ENCODE results near the gene TMEM132A. TPM values are rescaled to one million over a fixed set of nuclear protein-coding genes. Genes with fewer than 3 reads are reported as not detected.

Gene TMEM132A
- polyA plus RNA-seq, 1 of the 3 experiments (the other 2 are of a cell fraction) = 66.9 TPM

DNA sequence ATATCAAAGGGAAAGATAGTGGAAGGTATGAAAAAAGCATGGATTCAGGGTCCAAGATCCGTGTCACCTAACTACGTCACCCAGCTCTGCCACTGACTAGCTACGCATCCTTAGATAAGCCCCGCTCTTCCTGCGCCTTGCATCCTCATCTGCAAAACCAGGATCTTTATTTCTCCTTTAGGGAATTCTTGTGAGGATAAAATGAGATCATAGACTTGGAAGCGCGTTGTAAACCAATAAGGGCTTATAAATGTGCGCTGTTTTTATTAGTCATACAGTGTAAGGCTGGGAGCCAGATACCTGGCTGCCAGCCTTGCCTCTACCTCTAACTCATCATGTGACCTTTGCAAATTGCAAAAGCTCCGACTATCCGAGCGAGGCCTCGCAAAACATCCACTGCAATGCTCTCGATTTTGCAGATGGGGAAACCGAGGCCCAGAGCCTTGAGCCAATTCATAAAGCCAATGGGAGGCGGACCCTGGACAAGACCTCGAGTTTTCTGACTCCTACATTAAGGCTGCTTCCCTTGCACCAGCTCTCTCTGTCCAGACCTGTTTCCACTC lies 18.6 kb upstream of the TMEM132A start:
- Histone ChIP-seq H3K9me3 (no peaks in the 10 kb centered on the region), H3K4me1 (ENCODE audit: control insufficient read depth in 1 of 2, insufficient read depth in 2 of 2, low read depth in 1 of 2, low read length in 1 of 2) (peaks cover 0 to 17% of the 10 kb centered on the region in 2 experiments; a peak in 2 of 4 replicates), H3K27me3 (ENCODE audit: insufficient read depth) (no peaks in the 10 kb centered on the region), H3K79me2 (ENCODE audit: insufficient read depth) (peaks cover 43% of the 10 kb centered on the region), H3K9ac (peak overlapping the region; percentile 89), H2AFZ (ENCODE audit: low read depth) (0 out of 2 replicates have a peak overlapping the region, but pooled peaks have one; percentile 54), H3K27ac (ENCODE audit: low read depth in 2 of 2, low read length in 1 of 2) (peak overlapping the region; percentile 83 to 90), H3K4me2 (peak overlapping the region; percentile 92), H3K36me3 (replicated peaks in 1 of 2; ENCODE audit: control insufficient read depth in 1 of 2, insufficient read depth in 2 of 2, low read length in 1 of 2) (peaks cover 16 to 34% of the 10 kb centered on the region in 2 experiments), H3F3A (replicated peaks; ENCODE audit: insufficient read depth) (no peaks in the 10 kb centered on the region), H3K9me2 (no peaks in the 10 kb centered on the region), H3K4me3 (ENCODE audit: low read depth in 2 of 2, low read length in 1 of 2) (peak overlapping the region; percentile 92 to 99), H4K20me1 (ENCODE audit: insufficient read depth) (peaks cover 23% of the 10 kb centered on the region)
- CTCF ChIA-PET = interaction anchor here (0.6 to 21.9 kb wide), 5 partner anchors 10 to 542 kb away, joined by 3 to 550 read pairs (median 5); partner anchors contain the start of gene CCDC86
- POLR2A ChIA-PET = interaction anchor here (1.1 to 2.2 kb wide), 2 partner anchors 9 to 256 kb away, joined by 3 to 8 read pairs; partner anchors contain the start of genes TMEM109 and VPS37C
- WGBS (ENCODE audit: low lambda C conversion rate) = 3% methylated on average over 12 of the region's 16 CpGs
- peak; percentile 61; the same call in 1 of the 2 replicates for TF ChIP-seq USF1 (IDR thresholded peaks at IDR 0.05; ENCODE audit: borderline replicate concordance, low read depth)
- no peak for TF ChIP-seq CTCF (IDR thresholded peaks at IDR 0.05)
- peak; percentile 15; the same call in 1 of the 2 replicates for TF ChIP-seq MXI1 (IDR thresholded peaks at IDR 0.05; ENCODE audit: low read depth, low read length)
- TF ChIP-seq SMC3 (IDR thresholded peaks at IDR 0.05; ENCODE audit: low read depth, low read length) = no peak
- peak; percentile 60 for DNase-seq

GRCh38 chr11:60906132-60906972 lies 17.9 kb upstream of the TMEM132A start, which contains the start of gene PRPF19:
PRPF19 (minus strand) TSS chr11:60906585; CDS start chr11:60906382, 203 bp downstream.
- H3K9me2 ChIP-seq = no peaks in the 10 kb centered on the region
- H3K4me3 ChIP-seq (ENCODE audit: low read depth in 2 of 2, low read length in 1 of 2) = peak within 1 kb of the TSS; percentile 92 to 99
- peak within 1 kb of the TSS; percentile 83 to 90 for H3K27ac ChIP-seq (ENCODE audit: low read depth in 2 of 2, low read length in 1 of 2)
- H3F3A ChIP-seq (replicated peaks; ENCODE audit: insufficient read depth) = no peaks in the 10 kb centered on the region
- WGBS (ENCODE audit: low lambda C conversion rate) = 0% methylated on average over 18 of the region's 75 CpGs
- H2AFZ ChIP-seq (ENCODE audit: low read depth) = peak within 1 kb of the TSS; percentile 83
- DNase-seq = peak; percentile 97
- H3K36me3 ChIP-seq (replicated peaks in 1 of 2; ENCODE audit: control insufficient read depth in 1 of 2, insufficient read depth in 2 of 2, low read length in 1 of 2) = peaks cover 9 to 26% of the 10 kb centered on the region in 2 experiments
- peak within 1 kb of the TSS; percentile 89 for H3K9ac ChIP-seq
- peaks cover 0 to 17% of the 10 kb centered on the region in 2 experiments; a peak in 2 of 4 replicates for H3K4me1 ChIP-seq (ENCODE audit: control insufficient read depth in 1 of 2, insufficient read depth in 2 of 2, low read depth in 1 of 2, low read length in 1 of 2)
- no peaks in the 10 kb centered on the region for H3K9me3 ChIP-seq
- CTCF ChIA-PET = interaction anchor here (0.8 to 21.9 kb wide), 4 partner anchors 11 to 131 kb away, joined by 3 to 550 read pairs (median 7); partner anchors contain the start of gene CCDC86
- peak within 1 kb of the TSS; percentile 92 for H3K4me2 ChIP-seq
- H4K20me1 ChIP-seq (ENCODE audit: insufficient read depth) = peaks cover 23% of the 10 kb centered on the region
- H3K27me3 ChIP-seq (ENCODE audit: insufficient read depth) = no peaks in the 10 kb centered on the region; the same call in 1 of the 2 replicates
- peaks cover 43% of the 10 kb centered on the region for H3K79me2 ChIP-seq (ENCODE audit: insufficient read depth)
- POLR2A ChIA-PET = interaction anchor here (2.2 kb wide), 1 partner anchor 8 kb away, joined by 8 read pairs; the partner anchor contains the start of gene TMEM109
- TF ChIP-seq RCOR1 (IDR thresholded peaks at IDR 0.05; ENCODE audit: low read length) (0 out of 2 replicates have a peak, but pooled peaks have one; percentile 5), RXRA (IDR thresholded peaks at IDR 0.05; ENCODE audit: borderline replicate concordance, low read depth) (no peak), EZH2phosphoT487 (IDR thresholded peaks at IDR 0.05; ENCODE audit: borderline replicate concordance, low read depth) (no peak), RAD21 (IDR thresholded peaks at IDR 0.05; ENCODE audit: low read length) (no peak), ELF1 (IDR thresholded peaks at IDR 0.05) (peak; percentile 75), FOXM1 (IDR thresholded peaks at IDR 0.05; ENCODE audit: low read depth) (no peak), POLR2AphosphoS5 (IDR thresholded peaks at IDR 0.05; ENCODE audit: low read depth, low read length) (peak; percentile 90), USF1 (IDR thresholded peaks at IDR 0.05; ENCODE audit: borderline replicate concordance, low read depth) (peak; percentile 1; the same call in 1 of the 2 replicates), NRF1 (IDR thresholded peaks at IDR 0.05; ENCODE audit: low read depth, low read length) (no peak), CTCF (IDR thresholded peaks at IDR 0.05) (no peak), SMC3 (IDR thresholded peaks at IDR 0.05; ENCODE audit: low read depth, low read length) (no peak), SIN3A (IDR thresholded peaks at IDR 0.05; ENCODE audit: borderline replicate concordance, low read depth, low read length) (no peak; the same call in 1 of the 2 replicates), CHD2 (IDR thresholded peaks at IDR 0.05; ENCODE audit: low read length, partially characterized antibody) (peak; percentile 97), MXI1 (IDR thresholded peaks at IDR 0.05; ENCODE audit: low read depth, low read length) (peak; percentile 94), YY1 (IDR thresholded peaks at IDR 0.05; ENCODE audit: low read depth) (no peak)
- TF ChIP-seq, protein P1, sequence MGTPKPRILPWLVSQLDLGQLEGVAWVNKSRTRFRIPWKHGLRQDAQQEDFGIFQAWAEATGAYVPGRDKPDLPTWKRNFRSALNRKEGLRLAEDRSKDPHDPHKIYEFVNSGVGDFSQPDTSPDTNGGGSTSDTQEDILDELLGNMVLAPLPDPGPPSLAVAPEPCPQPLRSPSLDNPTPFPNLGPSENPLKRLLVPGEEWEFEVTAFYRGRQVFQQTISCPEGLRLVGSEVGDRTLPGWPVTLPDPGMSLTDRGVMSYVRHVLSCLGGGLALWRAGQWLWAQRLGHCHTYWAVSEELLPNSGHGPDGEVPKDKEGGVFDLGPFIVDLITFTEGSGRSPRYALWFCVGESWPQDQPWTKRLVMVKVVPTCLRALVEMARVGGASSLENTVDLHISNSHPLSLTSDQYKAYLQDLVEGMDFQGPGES (IDR thresholded peaks at IDR 0.05; ENCODE audit: low read depth, low read length) = no peak
